Lower lobe of right lung (tissue), 2 donors: ENCODE results near the gene KIAA1217. TPM values are rescaled to one million over a fixed set of nuclear protein-coding genes. Genes with fewer than 3 reads are reported as not detected.

Source experiments
- ATAC-seq, 2 donors: fragments of 200-7000 bp; cut with Tn5 transposase; one replicate each; pipeline ENCODE4 v1.9.1; 2020 to 2022; ENCODE audit warnings: mild to moderate bottlenecking in 2 of 2, moderate library complexity in 2 of 2
- DNase-seq: peaks from one replicate; pipeline ENCODE4 v3.0.0-alpha.2; 2020
- H3K27ac ChIP-seq: fragments of 200-600 bp; one replicate; pipeline ENCODE4 v1.8.0; 2022
- H3K27me3 ChIP-seq: fragments of 200-600 bp; one replicate; pipeline ENCODE4 v1.8.0; 2022; ENCODE audit warnings: low read depth
- H3K36me3 ChIP-seq: fragments of 200-600 bp; one replicate; pipeline ENCODE4 v1.8.0; 2022; ENCODE audit warnings: mild to moderate bottlenecking
- H3K4me1 ChIP-seq: fragments of 200-600 bp; one replicate; pipeline ENCODE4 v1.8.0; 2022
- H3K4me3 ChIP-seq: fragments of 200-600 bp; one replicate; pipeline ENCODE4 v1.8.0; 2022; ENCODE audit warnings: mild to moderate bottlenecking
- H3K9me3 ChIP-seq: fragments of 200-600 bp; one replicate; pipeline ENCODE4 v1.8.0; 2022
- intact Hi-C: fragments of 100-400 bp; cut with DNase I; formaldehyde crosslinking; loops from one replicate; pipeline ENCODE4 v1.11.0; 2022
- total RNA-seq: library from RNA; stranded (reverse); fragmentation: NEBNext Ultra II Directional; extraction: Animal tissue kit (Norgen Biotek cat#: 25700); gene quantifications from one replicate; pipeline ENCODE4 v1.2.1, GENCODE V29; 2021
- TF ChIP-seq, protein P1 (sequence below): fragments of 200-600 bp; IDR thresholded peaks from one replicate; pipeline ENCODE4 v1.8.0; 2022; ENCODE audit warnings: antibody characterized with exemption, mild to moderate bottlenecking
- donor health status: DM: no; HTN: yes; CAD: no; lungs with severe emphysema.

KIAA1217 gene
- total RNA-seq, 1 donor from 2014 or later = 37.2 TPM

DNA sequence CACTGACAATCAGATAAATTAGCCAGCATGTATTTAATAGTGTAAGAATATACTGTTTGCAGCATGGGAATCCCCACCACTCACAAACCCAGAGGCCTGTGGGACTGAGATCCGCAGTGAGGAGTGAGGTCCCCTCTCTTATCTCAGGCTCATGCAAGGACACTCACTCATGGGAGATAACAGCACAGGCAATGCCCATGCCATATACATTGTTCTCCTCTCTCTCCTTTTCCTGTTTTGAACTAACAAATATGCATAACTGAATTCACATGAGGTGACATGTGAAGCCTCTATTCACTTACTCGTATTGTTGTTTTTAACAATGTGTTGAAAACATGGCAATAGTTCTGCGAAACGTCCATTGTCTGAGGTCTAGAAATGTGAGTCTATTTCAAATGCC is 284.2 kb downstream of the KIAA1217 start:
- TF ChIP-seq, protein P1, sequence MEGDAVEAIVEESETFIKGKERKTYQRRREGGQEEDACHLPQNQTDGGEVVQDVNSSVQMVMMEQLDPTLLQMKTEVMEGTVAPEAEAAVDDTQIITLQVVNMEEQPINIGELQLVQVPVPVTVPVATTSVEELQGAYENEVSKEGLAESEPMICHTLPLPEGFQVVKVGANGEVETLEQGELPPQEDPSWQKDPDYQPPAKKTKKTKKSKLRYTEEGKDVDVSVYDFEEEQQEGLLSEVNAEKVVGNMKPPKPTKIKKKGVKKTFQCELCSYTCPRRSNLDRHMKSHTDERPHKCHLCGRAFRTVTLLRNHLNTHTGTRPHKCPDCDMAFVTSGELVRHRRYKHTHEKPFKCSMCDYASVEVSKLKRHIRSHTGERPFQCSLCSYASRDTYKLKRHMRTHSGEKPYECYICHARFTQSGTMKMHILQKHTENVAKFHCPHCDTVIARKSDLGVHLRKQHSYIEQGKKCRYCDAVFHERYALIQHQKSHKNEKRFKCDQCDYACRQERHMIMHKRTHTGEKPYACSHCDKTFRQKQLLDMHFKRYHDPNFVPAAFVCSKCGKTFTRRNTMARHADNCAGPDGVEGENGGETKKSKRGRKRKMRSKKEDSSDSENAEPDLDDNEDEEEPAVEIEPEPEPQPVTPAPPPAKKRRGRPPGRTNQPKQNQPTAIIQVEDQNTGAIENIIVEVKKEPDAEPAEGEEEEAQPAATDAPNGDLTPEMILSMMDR = no peak
- intact Hi-C loops = no loop called here
- DNase-seq = no peak

DNA sequence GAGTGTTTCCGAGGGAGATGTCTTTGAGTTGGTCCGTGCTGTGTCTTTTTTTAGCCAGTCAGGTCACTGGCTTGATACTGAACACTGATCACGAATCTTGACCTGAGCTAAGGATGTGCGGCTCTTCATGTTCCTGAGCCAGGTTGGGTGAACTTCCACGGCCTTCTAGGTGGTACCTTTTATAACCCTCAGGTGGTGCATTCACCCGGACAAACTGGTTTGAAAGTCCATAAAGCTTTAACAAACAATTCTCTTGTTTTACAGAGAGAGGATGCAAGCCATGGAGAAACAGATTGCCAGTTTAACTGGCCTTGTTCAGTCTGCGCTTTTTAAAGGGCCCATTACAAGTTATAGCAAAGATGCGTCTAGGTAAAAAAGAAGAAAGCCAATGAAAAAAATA is 285.3 kb downstream of the KIAA1217 start:
- Histone ChIP-seq H3K27ac (no peak overlapping the region), H3K4me3 (no peak overlapping the region), H3K27me3 (no peaks in the 10 kb centered on the region), H3K36me3 (peaks cover 13% of the 10 kb centered on the region), H3K4me1 (no peaks in the 10 kb centered on the region), H3K9me3 (no peaks in the 10 kb centered on the region)
- ATAC-seq = no peak
- intact Hi-C loops = no loop called here
- TF ChIP-seq, protein P1 = no peak
- no peak for DNase-seq

More for the DNA sequence above, 284.2 kb downstream of the KIAA1217 start:
- peaks cover 13% of the 10 kb centered on the region for H3K36me3 ChIP-seq
- no peaks in the 10 kb centered on the region for H3K9me3 ChIP-seq
- H3K27ac ChIP-seq = no peak overlapping the region
- no peaks in the 10 kb centered on the region for H3K27me3 ChIP-seq
- H3K4me1 ChIP-seq = no peaks in the 10 kb centered on the region
- ATAC-seq = no peak
- no peak overlapping the region for H3K4me3 ChIP-seq

DNA sequence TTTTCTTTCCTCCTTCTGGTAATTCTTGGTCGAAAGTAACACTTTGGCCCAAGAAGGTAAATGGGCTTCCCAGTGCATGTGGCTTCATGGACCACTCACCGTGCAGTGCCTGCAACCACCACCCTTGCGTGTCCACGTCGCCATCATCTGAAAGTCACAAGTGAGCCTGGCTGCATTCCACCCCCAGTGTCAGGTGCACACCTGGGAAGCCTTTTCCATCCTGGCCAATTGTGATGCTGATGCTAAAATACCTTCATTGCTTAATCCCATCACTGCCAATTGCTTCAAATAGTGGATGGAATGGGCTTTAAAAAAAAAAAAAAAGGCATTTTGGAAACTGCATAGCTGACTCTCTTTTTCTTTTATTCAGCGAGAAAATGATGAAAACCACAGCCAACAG is 285.8 kb downstream of the KIAA1217 start:
- intact Hi-C loops = no loop called here
- H3K9me3 ChIP-seq = no peaks in the 10 kb centered on the region
- no peaks in the 10 kb centered on the region for H3K4me1 ChIP-seq
- H3K4me3 ChIP-seq = no peak overlapping the region
- no peak for ATAC-seq
- H3K27me3 ChIP-seq = no peaks in the 10 kb centered on the region
- TF ChIP-seq, protein P1 = no peak
- no peak overlapping the region for H3K27ac ChIP-seq
- DNase-seq = no peak
- peaks cover 13% of the 10 kb centered on the region for H3K36me3 ChIP-seq

DNA sequence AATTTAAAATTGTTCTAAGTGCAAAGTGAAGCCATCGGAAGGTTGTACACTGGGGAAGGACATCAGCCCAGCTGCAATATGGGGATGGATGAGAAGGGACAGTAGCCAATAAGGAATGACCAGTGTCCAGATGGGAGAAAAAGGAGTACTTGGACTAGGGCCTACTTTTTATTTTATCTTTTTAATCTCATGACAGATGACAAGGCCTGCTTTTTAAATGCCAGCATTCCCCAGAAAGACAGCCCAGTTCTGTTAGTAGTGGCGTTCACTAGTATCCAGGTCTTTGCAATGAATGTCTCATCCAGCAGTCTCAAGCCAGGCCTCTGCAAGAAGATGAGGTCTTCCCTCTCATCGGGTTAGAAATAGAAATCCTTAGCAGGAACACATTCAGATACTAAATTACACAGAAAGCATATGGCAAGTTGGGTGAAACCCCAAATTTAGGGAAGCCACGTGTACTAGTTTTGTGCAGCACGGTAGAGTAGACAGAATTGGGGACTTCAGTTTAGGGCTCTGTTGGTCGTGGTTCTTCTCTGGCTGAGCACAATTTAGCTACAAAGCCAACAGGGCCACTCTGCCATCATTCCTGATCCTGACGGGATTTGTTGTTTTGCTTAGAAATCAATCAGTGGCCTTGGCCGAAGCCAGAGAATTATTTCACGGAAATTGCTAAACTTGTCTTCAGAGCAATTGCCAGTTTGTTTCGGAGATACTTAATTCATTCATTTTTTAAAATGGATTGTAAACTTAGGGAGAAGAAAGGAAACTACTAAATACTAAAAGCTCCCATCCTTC is 286.9 kb downstream of the KIAA1217 start:
- H3K36me3 ChIP-seq = peaks cover 13% of the 10 kb centered on the region
- no peak for ATAC-seq
- TF ChIP-seq, protein P1 = no peak

DNA sequence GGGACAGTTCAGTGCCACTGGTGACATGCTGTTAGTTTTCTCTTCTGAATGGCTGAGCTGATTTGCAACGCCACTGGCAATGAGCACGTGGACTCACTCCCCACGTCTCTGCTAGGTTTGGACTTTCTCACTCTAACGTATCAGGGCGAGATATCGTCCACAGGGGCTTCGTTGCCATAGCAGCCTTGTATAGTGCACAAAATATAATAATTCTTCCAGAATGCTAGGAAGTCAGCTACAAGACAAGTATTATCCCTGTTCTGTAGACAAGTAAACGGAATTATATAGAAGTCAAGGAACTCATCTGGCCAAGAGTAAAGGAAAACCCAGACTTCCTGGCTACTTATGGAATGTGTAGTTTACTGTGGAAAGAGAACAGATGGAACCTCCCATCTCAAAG is 288.0 kb downstream of the KIAA1217 start:
- H3K9me3 ChIP-seq = no peaks in the 10 kb centered on the region
- H3K36me3 ChIP-seq = peaks cover 13% of the 10 kb centered on the region
- H3K4me3 ChIP-seq = no peak overlapping the region
- no peaks in the 10 kb centered on the region for H3K27me3 ChIP-seq
- H3K27ac ChIP-seq = no peak overlapping the region
- no peak for DNase-seq
- TF ChIP-seq, protein P1 = no peak
- no peak for ATAC-seq
- intact Hi-C loops = no loop called here
- H3K4me1 ChIP-seq = no peaks in the 10 kb centered on the region

More for the DNA sequence above, 286.9 kb downstream of the KIAA1217 start:
- Histone ChIP-seq H3K4me1 (no peaks in the 10 kb centered on the region), H3K27ac (no peak overlapping the region), H3K27me3 (no peaks in the 10 kb centered on the region), H3K9me3 (no peaks in the 10 kb centered on the region), H3K4me3 (no peak overlapping the region)
- intact Hi-C loops = no loop called here
- DNase-seq = no peak
